ENCODE measurements around the gene VASP. TPM values are rescaled to one million over a fixed set of nuclear protein-coding genes. Genes with fewer than 3 reads are reported as not detected.

VASP gene
- 53.5 and 100 TPM in 2 replicates for total RNA-seq

DNA sequence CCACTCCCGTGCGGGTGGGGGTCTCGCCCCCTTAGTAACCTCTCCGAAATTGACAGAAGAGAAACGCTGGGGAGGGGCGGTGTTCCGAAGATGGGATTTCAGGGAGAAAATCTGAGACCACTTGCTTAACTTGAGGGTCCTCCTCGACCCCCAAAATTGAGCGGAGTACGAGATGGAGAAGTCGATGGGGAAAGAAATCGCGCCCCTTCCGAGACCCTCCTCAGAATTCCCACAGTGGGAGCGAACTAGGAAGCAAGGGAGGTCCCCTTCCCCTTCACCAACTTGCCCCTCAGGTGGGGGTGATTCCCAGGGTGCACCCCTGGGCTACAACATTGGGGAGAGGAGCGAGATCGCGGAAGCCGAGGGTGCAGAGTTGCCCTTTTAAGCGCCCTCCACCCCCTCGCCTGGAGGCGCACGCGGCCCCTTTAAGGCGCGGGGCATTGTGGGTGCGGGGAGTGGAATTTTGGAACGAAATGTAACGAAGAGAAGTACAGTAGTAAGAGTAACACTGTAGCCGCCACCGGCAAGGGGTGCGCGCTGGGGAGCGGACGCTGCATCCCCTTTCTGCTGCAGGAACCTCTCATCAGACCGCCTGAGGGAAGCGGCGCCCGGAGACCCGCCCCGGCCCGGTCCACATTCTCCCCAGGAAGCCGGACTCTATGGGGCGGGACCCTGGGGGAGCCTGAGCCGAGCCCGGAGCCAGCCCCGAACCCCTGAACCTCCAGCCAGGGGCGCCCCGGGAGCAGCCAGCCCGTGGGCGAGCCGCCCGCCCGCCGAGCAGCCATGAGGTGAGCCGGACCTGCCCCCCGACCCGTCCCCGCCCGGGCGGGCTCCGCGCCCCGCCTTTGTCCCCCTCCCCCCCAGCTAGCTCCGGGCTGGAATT, at the start of gene VASP:
Gene VASP, plus strand, starts transcription at position 491 of the 883 bp plus-strand sequence. Its CDS starts 293 bp downstream, at position 784.

GRCh38 chr19:45467456-45468158, 39.7 kb upstream of the VASP start, which contains the start of gene FOSB:
Gene FOSB, plus strand, starts transcription at chr19:45467996. Its CDS starts 591 bp downstream, at chr19:45468587.

GRCh38 chr19:45498411-45499195, 8.7 kb upstream of the VASP start, which contains the start of gene PPM1N:
Gene PPM1N, plus strand, starts transcription at chr19:45498443. Its CDS starts 30 bp downstream, at chr19:45498473.

Other genes starting within 250 kb of the VASP start
- 0.16 TPM in 1 of 2 replicates, not detected in the other for gene CKM, start 184.6 kb upstream of the VASP start, total RNA-seq
- 0.13 and 0.16 TPM in 2 replicates for gene KLC3, start 166.7 kb upstream of the VASP start, total RNA-seq
- gene ERCC2, start 136.9 kb upstream of the VASP start, total RNA-seq = 10.7 and 33.6 TPM in 2 replicates
- gene PPP1R13L, start 102.4 kb upstream of the VASP start, total RNA-seq = 7.1 and 32.3 TPM in 2 replicates
- gene POLR1G, start 100.8 kb upstream of the VASP start, total RNA-seq = 5.8 and 12.6 TPM in 2 replicates
- gene ERCC1, start 83.6 kb upstream of the VASP start, total RNA-seq = 40.3 and 50.5 TPM in 2 replicates
- 0.49 and 18.5 TPM in 2 replicates for gene FOSB, start 39.5 kb upstream of the VASP start, total RNA-seq
- gene RTN2, start 10.4 kb upstream of the VASP start, total RNA-seq = 4.2 and 7.4 TPM in 2 replicates
- gene PPM1N, start 9.0 kb upstream of the VASP start, total RNA-seq = 0.32 and 0.63 TPM in 2 replicates
- gene OPA3, start 77.3 kb downstream of the VASP start, total RNA-seq = 4.7 and 6.3 TPM in 2 replicates
- 2.3 and 4.1 TPM in 2 replicates for gene GPR4, start 94.7 kb downstream of the VASP start, total RNA-seq
- gene EML2, start 131.9 kb downstream of the VASP start, total RNA-seq = 16.2 and 23.0 TPM in 2 replicates
- not detected in 2 replicates for gene GIPR, start 160.7 kb downstream of the VASP start, total RNA-seq
- 398 and 604 TPM in 2 replicates for gene SNRPD2, start 184.5 kb downstream of the VASP start, total RNA-seq
- 5.0 and 5.5 TPM in 2 replicates for gene QPCTL, start 185.2 kb downstream of the VASP start, total RNA-seq
- 3.4 and 6.9 TPM in 2 replicates for gene FBXO46, start 223.4 kb downstream of the VASP start, total RNA-seq
- not detected in 2 replicates for gene MEIOSIN, start 226.0 kb downstream of the VASP start, total RNA-seq

All from bladder microvascular endothelial cell (primary cell).